Stimulated activated CD8-positive, alpha-beta memory T cell treated with anti-CD3 and anti-CD28 coated beads, Interleukin-12 subunit alpha, Interleukin-12 subunit beta, amount 100 ng/mL, for 4 hours (primary cell): ENCODE data around the gene SH2D6.
A peak's percentile ranks its signal among the peaks of the same experiment; 100 is the strongest.
"Not testable (repeated sequence)": the region's sequence is repeated elsewhere in the genome, so short reads cannot be mapped to it uniquely, and the experiment has no call there.

Source experiments
- DNase-seq: peaks from one replicate; pipeline ENCODE4 v3.0.0-alpha.2; 2020; ENCODE audit warnings: low read depth

The SH2D6 gene

GRCh38 chr2:85470850-85471800 is 52.6 kb downstream of the SH2D6 start:
- peak; percentile 2 for DNase-seq

DNA sequence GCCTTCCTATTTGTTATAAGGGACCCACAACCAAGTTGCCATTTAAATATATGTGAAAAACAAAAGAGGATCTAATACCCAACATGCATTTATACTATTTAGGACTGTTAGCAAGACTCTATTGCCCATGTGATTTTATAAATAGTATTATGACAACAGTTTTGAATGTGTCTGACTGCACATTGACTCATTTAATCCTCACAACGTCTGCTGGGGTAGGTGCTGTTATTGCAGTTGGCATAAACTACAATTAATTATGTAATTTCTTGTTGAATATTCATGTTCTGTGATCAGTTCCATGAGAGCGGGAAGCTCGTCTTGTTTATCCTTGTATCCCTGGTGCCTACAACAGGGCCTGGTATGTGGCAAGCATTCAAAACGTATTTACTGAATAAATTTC is 53.7 kb downstream of the SH2D6 start:
- no peak for DNase-seq

- no peak for DNase-seq
These were observed 57.4 kb downstream of the SH2D6 start for GRCh38 chr2:85475799-85476490.

- no peak for DNase-seq
These were observed 58.1 kb downstream of the SH2D6 start for GRCh38 chr2:85476624-85477023.

GRCh38 chr2:85477884-85478283 is 59.4 kb downstream of the SH2D6 start:
- no peak for DNase-seq

GRCh38 chr2:85481818-85482777 is 63.6 kb downstream of the SH2D6 start:
- DNase-seq, result no peak

- not testable (repeated sequence) for DNase-seq
These were observed 66.1 kb downstream of the SH2D6 start for GRCh38 chr2:85484615-85485014.

DNA sequence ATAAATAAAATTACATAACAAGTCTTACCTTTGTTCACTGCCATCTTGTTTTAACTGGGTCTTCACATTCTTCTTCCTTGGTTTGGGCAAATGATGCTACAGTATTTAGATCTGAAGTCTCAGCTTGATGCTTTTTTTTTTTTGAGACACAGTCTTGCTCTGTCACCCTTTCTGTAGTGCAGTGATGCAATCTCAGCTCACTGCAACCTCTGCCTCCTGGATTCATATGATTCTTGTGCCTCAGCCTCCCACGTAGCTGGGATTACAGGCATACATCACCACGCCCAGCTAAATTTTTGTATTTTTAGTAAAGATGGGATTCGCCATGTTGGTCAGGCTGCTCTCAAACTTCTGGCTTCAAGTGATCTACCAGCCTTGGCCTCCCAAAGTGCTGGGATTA is 67.3 kb downstream of the SH2D6 start:
- DNase-seq, result no peak
